HepG2 (cell line): ENCODE measurements around the gene FLYWCH1. TPM values are rescaled to one million over a fixed set of nuclear protein-coding genes. Genes with fewer than 3 reads are reported as not detected.
A peak's percentile ranks its signal among the peaks of the same experiment; 100 is the strongest.

Experiments used
- ATF6 ChIP-seq: sonication (generic); formaldehyde crosslinking; conservative IDR thresholded peaks from 2 replicates; pipeline ENCODE4 v1.4.0; 2020; ENCODE audit warnings: missing genetic modification reagents
- CBX5 ChIP-seq: sonication (generic); formaldehyde crosslinking; IDR thresholded peaks from 2 replicates; pipeline ENCODE4 v1.4.0; 2020; ENCODE audit warnings: missing genetic modification reagents, borderline replicate concordance
- EZH2 ChIP-seq: conservative IDR thresholded peaks from 2 replicates; pipeline ENCODE4 v1.6.1; 2012; ENCODE audit warnings: mild to moderate bottlenecking, low read depth, low read length, moderate library complexity
- FOXA1 ChIP-seq, 2 experiments: fragments of 450-650 bp in 1 of 2; sonication (generic) in 1 of 2; formaldehyde crosslinking in 1 of 2; IDR thresholded peaks; 2 replicates each; pipeline versions ENCODE4 v1.4.0 to v1.6.1; 2016 to 2020; ENCODE audit warnings: missing genetic modification reagents in 1 of 2
- MTA1 ChIP-seq: sonication (generic); formaldehyde crosslinking; IDR thresholded peaks from 2 replicates; pipeline ENCODE4 v1.4.0; 2020; ENCODE audit warnings: missing genetic modification reagents, mild to moderate bottlenecking, borderline replicate concordance
- PAXIP1 ChIP-seq: sonication (generic); formaldehyde crosslinking; conservative IDR thresholded peaks from 2 replicates; pipeline ENCODE4 v1.4.0; 2020; ENCODE audit warnings: mild to moderate bottlenecking, missing genetic modification reagents, moderate library complexity
- TBX2 ChIP-seq: sonication (generic); formaldehyde crosslinking; IDR thresholded peaks from 2 replicates; pipeline ENCODE4 v1.5.0; 2020; ENCODE audit warnings: missing genetic modification reagents, mild to moderate bottlenecking, borderline replicate concordance
- ZFP91 ChIP-seq: sonication (generic); formaldehyde crosslinking; IDR thresholded peaks from 2 replicates; pipeline ENCODE4 v1.9.0; 2022; ENCODE audit warnings: missing genetic modification reagents, mild to moderate bottlenecking, borderline replicate concordance
- ZMYM2 ChIP-seq: sonication (generic); formaldehyde crosslinking; IDR thresholded peaks from 2 replicates; pipeline ENCODE4 v1.8.0; 2022; ENCODE audit warnings: mild to moderate bottlenecking, missing genetic modification reagents
- ZNF354B ChIP-seq: sonication (generic); formaldehyde crosslinking; IDR thresholded peaks from 2 replicates; pipeline ENCODE4 v1.8.0; 2022; ENCODE audit warnings: mild to moderate bottlenecking, missing genetic modification reagents
- ZNF773 ChIP-seq: sonication (generic); formaldehyde crosslinking; IDR thresholded peaks from 2 replicates; pipeline ENCODE4 v1.4.0; 2020; ENCODE audit warnings: missing genetic modification reagents, borderline replicate concordance
- ZNF782 ChIP-seq: sonication (generic); formaldehyde crosslinking; IDR thresholded peaks from 2 replicates; pipeline ENCODE4 v1.4.0; 2020; ENCODE audit warnings: missing genetic modification reagents, mild to moderate bottlenecking, borderline replicate concordance
- ZZZ3 ChIP-seq: sonication (generic); formaldehyde crosslinking; IDR thresholded peaks from 2 replicates; pipeline ENCODE4 v1.4.0; 2020; ENCODE audit warnings: missing genetic modification reagents, mild to moderate bottlenecking, borderline replicate concordance
- polyA plus RNA-seq, 8 experiments: library from polyadenylated mRNA; depleted of rRNA in 3 of 8; stranded (reverse) in 7 of 8; unstranded in 1 of 8; fragments of >200 nt; fragmentation: Illumina TruSeq in 4 of 8; extraction: Trizol in 4 of 8; gene quantifications; 2 replicates each; pipeline versions ENCODE4 v1.2.1 to v1.2.3, GENCODE V29; 2011 to 2016; ENCODE audit warnings: low read depth in 4 of 8, missing spikeins in 1 of 8, mixed read lengths in 1 of 8; ENCODE audit not compliant: insufficient read depth in 1 of 8
- total RNA-seq, 5 experiments: library from RNA; depleted of rRNA; stranded (reverse); fragments of >200 nt; fragmentation: Illumina TruSeq; extraction: Trizol; gene quantifications; 2 replicates each; pipeline ENCODE4 v1.2.3, GENCODE V29; 2016; ENCODE audit warnings: low read depth in 1 of 5
- TF ChIP-seq, protein P1 (sequence below): sonication (generic); formaldehyde crosslinking; IDR thresholded peaks from 2 replicates; pipeline ENCODE4 v1.4.0; 2020; ENCODE audit warnings: missing genetic modification reagents

FLYWCH1 gene
- total and polyA plus RNA-seq, 2 of the 13 experiments (the other 11 are each of a cell fraction or from before 2014, with no cell fraction given), result 7.3 to 12.4 TPM

- TF ChIP-seq, protein P1, sequence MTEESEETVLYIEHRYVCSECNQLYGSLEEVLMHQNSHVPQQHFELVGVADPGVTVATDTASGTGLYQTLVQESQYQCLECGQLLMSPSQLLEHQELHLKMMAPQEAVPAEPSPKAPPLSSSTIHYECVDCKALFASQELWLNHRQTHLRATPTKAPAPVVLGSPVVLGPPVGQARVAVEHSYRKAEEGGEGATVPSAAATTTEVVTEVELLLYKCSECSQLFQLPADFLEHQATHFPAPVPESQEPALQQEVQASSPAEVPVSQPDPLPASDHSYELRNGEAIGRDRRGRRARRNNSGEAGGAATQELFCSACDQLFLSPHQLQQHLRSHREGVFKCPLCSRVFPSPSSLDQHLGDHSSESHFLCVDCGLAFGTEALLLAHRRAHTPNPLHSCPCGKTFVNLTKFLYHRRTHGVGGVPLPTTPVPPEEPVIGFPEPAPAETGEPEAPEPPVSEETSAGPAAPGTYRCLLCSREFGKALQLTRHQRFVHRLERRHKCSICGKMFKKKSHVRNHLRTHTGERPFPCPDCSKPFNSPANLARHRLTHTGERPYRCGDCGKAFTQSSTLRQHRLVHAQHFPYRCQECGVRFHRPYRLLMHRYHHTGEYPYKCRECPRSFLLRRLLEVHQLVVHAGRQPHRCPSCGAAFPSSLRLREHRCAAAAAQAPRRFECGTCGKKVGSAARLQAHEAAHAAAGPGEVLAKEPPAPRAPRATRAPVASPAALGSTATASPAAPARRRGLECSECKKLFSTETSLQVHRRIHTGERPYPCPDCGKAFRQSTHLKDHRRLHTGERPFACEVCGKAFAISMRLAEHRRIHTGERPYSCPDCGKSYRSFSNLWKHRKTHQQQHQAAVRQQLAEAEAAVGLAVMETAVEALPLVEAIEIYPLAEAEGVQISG (CRISPR knock-in tag), result peak; percentile 88
- TF ChIP-seq FOXA1 (IDR thresholded peaks at IDR 0.05), result no peak
- TF ChIP-seq FOXA1 (CRISPR knock-in tag; IDR thresholded peaks at IDR 0.05), result 0 out of 2 replicates have a peak, but pooled peaks have one; percentile 2
- peak; percentile 56; the same call in 1 of the 2 replicates for TF ChIP-seq MTA1
- peak; percentile 90; the same call in 1 of the 2 replicates for TF ChIP-seq ZNF782 (CRISPR knock-in tag)
- peak; percentile 82; the same call in 1 of the 2 replicates for TF ChIP-seq CBX5 (CRISPR knock-in tag)
- peak; percentile 85 for TF ChIP-seq ZFP91
- TF ChIP-seq PAXIP1, result peak; percentile 79
- TF ChIP-seq ZNF354B, result 0 out of 2 replicates have a peak, but pooled peaks have one; percentile 53
- TF ChIP-seq TBX2 (CRISPR knock-in tag), result peak; percentile 95
- no peak for TF ChIP-seq EZH2
- TF ChIP-seq ZMYM2 (CRISPR knock-in tag), result 0 out of 2 replicates have a peak, but pooled peaks have one; percentile 18
- TF ChIP-seq ATF6 (CRISPR knock-in tag), result no peak; the same call in 1 of the 2 replicates
- TF ChIP-seq ZNF773, result peak; percentile 73; the same call in 1 of the 2 replicates
- TF ChIP-seq ZZZ3 (CRISPR knock-in tag), result peak; percentile 94
Observed at GRCh38 chr16:2968738-2969544, 57.2 kb downstream of the FLYWCH1 start, which contains the start of gene PAQR4 (continued).
